Activated CD8-positive, alpha-beta T cell treated with anti-CD3 and anti-CD28 coated beads for 36 hours (primary cell): ENCODE data around the gene TMEM259. TPM values are rescaled to one million over a fixed set of nuclear protein-coding genes. Genes with fewer than 3 reads are reported as not detected.

ENCODE experiments used
- ATAC-seq: fragments of 200-7000 bp; cut with Tn5 transposase; one replicate; pipeline ENCODE4 v1.10.0; 2021; ENCODE audit warnings: mild to moderate bottlenecking, moderate library complexity
- CTCF ChIA-PET: fragments of 350-600 bp; sonication (Branson Sonifier 250); formaldehyde crosslinking; loops from one replicate; lab custom pipeline; 2021; ENCODE audit warnings: antibody characterized with exemption; lab: Charles Lee
- POLR2A ChIA-PET: fragments of 350-600 bp; sonication (Branson Sonifier 250); formaldehyde crosslinking; loops from one replicate; lab custom pipeline; 2021; ENCODE audit warnings: antibody characterized with exemption; lab: Charles Lee
- DNase-seq: peaks from one replicate; pipeline ENCODE4 v3.0.0-alpha.2; 2020
- H3K27ac Mint-ChIP-seq: one replicate; pipeline ENCODE4 v1.8.0; 2021; ENCODE audit warnings: mild to moderate bottlenecking, mixed read lengths
- H3K27me3 Mint-ChIP-seq: one replicate; pipeline ENCODE4 v1.8.0; 2021; ENCODE audit warnings: mixed read lengths
- H3K36me3 Mint-ChIP-seq: one replicate; pipeline ENCODE4 v1.8.0; 2021; ENCODE audit warnings: low read depth, mixed read lengths
- H3K4me1 Mint-ChIP-seq: one replicate; pipeline ENCODE4 v1.8.0; 2021; ENCODE audit warnings: low read depth, mixed read lengths
- H3K4me3 Mint-ChIP-seq: one replicate; pipeline ENCODE4 v1.8.0; 2021; ENCODE audit warnings: mild to moderate bottlenecking, moderate library complexity, mixed read lengths
- H3K9me3 Mint-ChIP-seq: one replicate; pipeline ENCODE4 v1.8.0; 2021; ENCODE audit warnings: mixed read lengths
- CTCF ChIP-seq: fragments of 200-600 bp; IDR thresholded peaks from one replicate; pipeline ENCODE4 v1.8.0; 2022; ENCODE audit warnings: antibody characterized with exemption, mild to moderate bottlenecking
- intact Hi-C: fragments of 100-400 bp; cut with micrococcal nuclease; formaldehyde crosslinking; loops from one replicate; pipeline ENCODE4 v1.10.0; 2022
- total RNA-seq, 2 experiments: library from RNA; stranded (reverse); gene quantifications; one replicate each; pipeline ENCODE4 v1.2.3, GENCODE V29; 2021

The TMEM259 gene
- total RNA-seq, 2 experiments from 2014 or later = 115 to 117 TPM

- Mint-ChIP-seq H3K4me3 (peak within 1 kb of the TSS; percentile 91), H3K4me1 (peaks cover 43% of the 10 kb centered on the region), H3K36me3 (peaks cover 30% of the 10 kb centered on the region), H3K27ac (peak within 1 kb of the TSS; percentile 82), H3K27me3 (no peaks in the 10 kb centered on the region), H3K9me3 (no peaks in the 10 kb centered on the region)
- CTCF ChIA-PET = interaction anchor here (0.9 to 1.6 kb wide), 7 partner anchors 9 to 204 kb away, joined by 3 to 7 read pairs (median 4); partner anchors contain the start of genes ARHGAP45 and WDR18
- DNase-seq (peak; percentile 99), ATAC-seq (peak; percentile 96)
- POLR2A ChIA-PET = interaction anchor here (2.0 to 7.1 kb wide), 3 partner anchors 11 to 43 kb away, joined by 6 to 68 read pairs (median 26); partner anchors contain the start of genes ARHGAP45 and CNN2
- no peak for TF ChIP-seq CTCF
- intact Hi-C loops = no loop called here
These were observed 18.9 kb upstream of the TMEM259 start, which contains the start of gene ABCA7 for GRCh38 chr19:1039646-1040475. Gene ABCA7, plus strand, starts transcription at chr19:1040107. Its CDS starts 1,255 bp downstream, at chr19:1041362.

GRCh38 chr19:1038978-1039645 is 18.2 kb upstream of the TMEM259 start:
- POLR2A ChIA-PET = interaction anchor here (1.5 to 7.1 kb wide), 4 partner anchors 10 to 50 kb away, joined by 3 to 68 read pairs (median 16); partner anchors contain the start of genes ARHGAP45 and CNN2
- H3K27me3 Mint-ChIP-seq = no peaks in the 10 kb centered on the region
- peaks cover 30% of the 10 kb centered on the region for H3K36me3 Mint-ChIP-seq
- TF ChIP-seq CTCF = no peak
- H3K27ac Mint-ChIP-seq = peak overlapping the region; percentile 70
- CTCF ChIA-PET = interaction anchor here (0.9 to 1.8 kb wide), 8 partner anchors 9 to 205 kb away, joined by 3 to 6 read pairs (median 4); partner anchors contain the start of gene WDR18
- H3K9me3 Mint-ChIP-seq = no peaks in the 10 kb centered on the region
- intact Hi-C loops = no loop called here
- DNase-seq (no peak), ATAC-seq (no peak)
- H3K4me1 Mint-ChIP-seq = peaks cover 43% of the 10 kb centered on the region
- peak overlapping the region; percentile 91 for H3K4me3 Mint-ChIP-seq

- H3K27ac Mint-ChIP-seq = peak overlapping the region; percentile 70
- POLR2A ChIA-PET = interaction anchor here (0.7 to 7.1 kb wide), 10 partner anchors 9 to 203 kb away, joined by 3 to 68 read pairs (median 4); partner anchors contain the start of genes ARHGAP45, CNN2 and RNU6-2
- no peak for TF ChIP-seq CTCF
- peaks cover 2% of the 10 kb centered on the region for H3K9me3 Mint-ChIP-seq
- DNase-seq = peak; percentile 22
- no peaks in the 10 kb centered on the region for H3K27me3 Mint-ChIP-seq
- H3K4me1 Mint-ChIP-seq = peaks cover 49% of the 10 kb centered on the region
- intact Hi-C loops = no loop called here
- peaks cover 36% of the 10 kb centered on the region for H3K36me3 Mint-ChIP-seq
- peak overlapping the region; percentile 38 for H3K4me3 Mint-ChIP-seq
- CTCF ChIA-PET = interaction anchor here (0.9 to 1.9 kb wide), 4 partner anchors 8 to 206 kb away, joined by 3 to 8 read pairs (median 5); partner anchors contain the start of gene CNN2
- ATAC-seq = no peak
These were observed 16.7 kb upstream of the TMEM259 start for GRCh38 chr19:1037621-1038064.

- ATAC-seq = no peak
- Mint-ChIP-seq H3K36me3 (peaks cover 43% of the 10 kb centered on the region), H3K27ac (no peak overlapping the region), H3K4me1 (peaks cover 45% of the 10 kb centered on the region), H3K4me3 (no peak overlapping the region), H3K27me3 (no peaks in the 10 kb centered on the region), H3K9me3 (peaks cover 2% of the 10 kb centered on the region)
- TF ChIP-seq CTCF = peak; percentile 21
- DNase-seq = peak; percentile 46
- ChIA-PET CTCF (interaction anchor here (1.2 to 1.9 kb wide), 3 partner anchors 9 to 53 kb away, joined by 4 to 8 read pairs (median 4); partner anchors contain the start of gene CNN2), POLR2A (interaction anchor here (0.6 to 1.7 kb wide), 4 partner anchors 29 to 56 kb away, joined by 3 to 4 read pairs (median 3); no protein-coding TSS in a partner anchor)
- intact Hi-C loops = no loop called here
These were observed 15.2 kb upstream of the TMEM259 start for GRCh38 chr19:1035998-1036621.
